Colon (tissue), 2 donors: ENCODE results near the gene ETNK2.

Experiments
- FAIRE-seq: peaks from 2 replicates; lab custom pipeline; 2012; peaks lifted over from hg19 to GRCh38; lab: Jason Lieb, UNC
- donor health status: control.
- donor health status: control.

The ETNK2 gene

GRCh38 chr1:204147406-204148383, 4.1 kb downstream of the ETNK2 start:
- FAIRE-seq = no peak

GRCh38 chr1:204146965-204147364, 4.9 kb downstream of the ETNK2 start:
- no peak for FAIRE-seq

GRCh38 chr1:204146309-204146708, 5.5 kb downstream of the ETNK2 start:
- FAIRE-seq = no peak

- no peak for FAIRE-seq
Measured at GRCh38 chr1:204145033-204145504, 6.8 kb downstream of the ETNK2 start.

GRCh38 chr1:204143276-204144041, 8.4 kb downstream of the ETNK2 start:
- no peak for FAIRE-seq

GRCh38 chr1:204142032-204142974, 9.5 kb downstream of the ETNK2 start:
- no peak for FAIRE-seq

- no peak for FAIRE-seq
Measured at GRCh38 chr1:204141131-204141530, 10.7 kb downstream of the ETNK2 start.

GRCh38 chr1:204139952-204140351, 11.9 kb downstream of the ETNK2 start:
- FAIRE-seq = no peak

- FAIRE-seq = no peak
Measured at GRCh38 chr1:204139088-204139487, 12.8 kb downstream of the ETNK2 start.

GRCh38 chr1:204136814-204137213, 15.0 kb downstream of the ETNK2 start:
- no peak for FAIRE-seq

- FAIRE-seq = no peak
Measured at GRCh38 chr1:204134103-204134502, 17.7 kb downstream of the ETNK2 start.

GRCh38 chr1:204132718-204133117, 19.1 kb downstream of the ETNK2 start:
- no peak for FAIRE-seq

- no peak for FAIRE-seq
Measured at GRCh38 chr1:204131978-204132377, 19.9 kb downstream of the ETNK2 start.

- FAIRE-seq = no peak
Measured at GRCh38 chr1:204130981-204131892, 20.6 kb downstream of the ETNK2 start.

GRCh38 chr1:204130178-204130577, 21.7 kb downstream of the ETNK2 start:
- FAIRE-seq = no peak

GRCh38 chr1:204128964-204129896, 22.6 kb downstream of the ETNK2 start:
- no peak for FAIRE-seq

- FAIRE-seq = no peak
Measured at GRCh38 chr1:204128464-204128963, 23.3 kb downstream of the ETNK2 start.

GRCh38 chr1:204127597-204128242, 24.1 kb downstream of the ETNK2 start:
- FAIRE-seq = no peak

- no peak for FAIRE-seq
Measured at GRCh38 chr1:204126956-204127355, 24.9 kb downstream of the ETNK2 start.
